ENCODE measurements around the gene SPRR2F.

- TF ChIP-seq CTCF (conservative IDR thresholded peaks at IDR 0.05; ENCODE audit: low read depth, low read length) (no peak), EZH2 (IDR thresholded peaks at IDR 0.05; ENCODE audit: low read length, unreplicated experiment) (no peak), EZH2phosphoT487 (IDR thresholded peaks at IDR 0.05; ENCODE audit: borderline replicate concordance, low read length) (no peak)
Observed at GRCh38 chr1:153155541-153155940, 42.2 kb upstream of the SPRR2F start.
